Immature natural killer cell (primary cell): ENCODE measurements around the gene RFXANK. TPM values are rescaled to one million over a fixed set of nuclear protein-coding genes. Genes with fewer than 3 reads are reported as not detected.

Source experiments
- DNase-seq, 3 donors: peaks; one replicate each; pipeline ENCODE4 v3.0.0; 2022; ENCODE audit warnings: mixed read lengths in 1 of 3
- H3K27ac Mint-ChIP-seq, 6 donors: one replicate each; pipeline ENCODE4 v1.8.0; 2020; ENCODE audit warnings: mixed read lengths in 6 of 6, mild to moderate bottlenecking in 5 of 6, inconsistent platforms in 4 of 6, moderate library complexity in 3 of 6
- H3K27me3 Mint-ChIP-seq, 3 donors: one replicate each; pipeline ENCODE4 v1.8.0; 2020 to 2021; ENCODE audit warnings: low read depth in 3 of 3, mild to moderate bottlenecking in 3 of 3, mixed read lengths in 3 of 3, moderate library complexity in 3 of 3, inconsistent platforms in 1 of 3
- H3K36me3 Mint-ChIP-seq, 3 donors: one replicate each; pipeline ENCODE4 v1.8.0; 2020; ENCODE audit warnings: mixed read lengths in 3 of 3, inconsistent platforms in 2 of 3, mild to moderate bottlenecking in 2 of 3
- H3K4me1 Mint-ChIP-seq, 2 donors: one replicate each; pipeline ENCODE4 v1.8.0; 2020; ENCODE audit warnings: inconsistent platforms in 2 of 2, mild to moderate bottlenecking in 2 of 2, mixed read lengths in 2 of 2, moderate library complexity in 1 of 2
- H3K4me3 Mint-ChIP-seq, 5 donors: one replicate each; pipeline ENCODE4 v1.8.0; 2020; ENCODE audit warnings: mild to moderate bottlenecking in 5 of 5, mixed read lengths in 5 of 5, inconsistent platforms in 3 of 5, moderate library complexity in 3 of 5
- H3K9me3 Mint-ChIP-seq, 6 donors: one replicate each; pipeline ENCODE4 v1.8.0; 2020; ENCODE audit warnings: mild to moderate bottlenecking in 6 of 6, mixed read lengths in 6 of 6, inconsistent platforms in 4 of 6, moderate library complexity in 3 of 6
- polyA plus RNA-seq, 3 donors: library from polyadenylated mRNA; unstranded; fragments of 300-500 nt; fragmentation: Illumina TruSeq; gene quantifications; one replicate each; pipeline ENCODE4 v1.2.3, GENCODE V29; 2021

The RFXANK gene
- polyA plus RNA-seq, 3 donors from 2014 or later = 93.2 to 105 (median 93.4) TPM

GRCh38 chr19:19205416-19206410 lies 13.7 kb downstream of the RFXANK start:
- H3K27me3 Mint-ChIP-seq = peaks cover 8 to 12% (median 9%) of the 10 kb centered on the region in 3 donors
- no peaks in the 10 kb centered on the region for H3K9me3 Mint-ChIP-seq
- no peaks in the 10 kb centered on the region for H3K36me3 Mint-ChIP-seq
- no peak overlapping the region for H3K27ac Mint-ChIP-seq
- H3K4me1 Mint-ChIP-seq = peaks cover 32 to 39% of the 10 kb centered on the region in 2 donors
- peak overlapping the region in 1 of 5 donors; percentile 93 for H3K4me3 Mint-ChIP-seq
- DNase-seq = no peak

GRCh38 chr19:19206938-19207337 lies 14.9 kb downstream of the RFXANK start:
- H3K36me3 Mint-ChIP-seq = no peaks in the 10 kb centered on the region
- no peaks in the 10 kb centered on the region for H3K9me3 Mint-ChIP-seq
- peaks cover 8 to 12% (median 9%) of the 10 kb centered on the region in 3 donors for H3K27me3 Mint-ChIP-seq
- peak overlapping the region in 2 of 6 donors; percentile 4 to 78 for H3K27ac Mint-ChIP-seq
- H3K4me3 Mint-ChIP-seq = peak overlapping the region; percentile 16 to 71 (median 45)
- DNase-seq = no peak
- H3K4me1 Mint-ChIP-seq = peaks cover 31 to 38% of the 10 kb centered on the region in 2 donors

- H3K27ac Mint-ChIP-seq = peak overlapping the region in 3 of 6 donors; percentile 28 to 81 (median 78)
- H3K4me3 Mint-ChIP-seq = peak overlapping the region; percentile 27 to 71 (median 45)
- peaks cover 21 to 29% of the 10 kb centered on the region in 2 donors for H3K4me1 Mint-ChIP-seq
- no peaks in the 10 kb centered on the region for H3K9me3 Mint-ChIP-seq
- DNase-seq = no peak
- peaks cover 8 to 9% (median 8%) of the 10 kb centered on the region in 3 donors for H3K27me3 Mint-ChIP-seq
- H3K36me3 Mint-ChIP-seq = no peaks in the 10 kb centered on the region
Observed at GRCh38 chr19:19207637-19208572, 15.8 kb downstream of the RFXANK start.

- H3K27ac Mint-ChIP-seq = no peak overlapping the region
- peaks cover 8 to 16% (median 9%) of the 10 kb centered on the region in 3 donors for H3K27me3 Mint-ChIP-seq
- H3K4me3 Mint-ChIP-seq = no peak overlapping the region
Observed at GRCh38 chr19:19209372-19209771, 17.3 kb downstream of the RFXANK start.

GRCh38 chr19:19211499-19212420 lies 19.7 kb downstream of the RFXANK start, which contains the start of gene NCAN:
Gene NCAN (plus strand): TSS chr19:19211958. CDS start chr19:19216954, 4,996 bp downstream.
- Mint-ChIP-seq H3K9me3 (no peaks in the 10 kb centered on the region), H3K36me3 (no peaks in the 10 kb centered on the region), H3K4me1 (peaks cover 12% of the 10 kb centered on the region in 2 donors), H3K4me3 (no peak within 1 kb of the TSS), H3K27me3 (peaks cover 12 to 18% (median 14%) of the 10 kb centered on the region in 3 donors), H3K27ac (no peak within 1 kb of the TSS)
- DNase-seq = no peak

More at GRCh38 chr19:19209372-19209771, 17.3 kb downstream of the RFXANK start:
- Mint-ChIP-seq H3K9me3 (no peaks in the 10 kb centered on the region), H3K4me1 (peaks cover 15 to 19% of the 10 kb centered on the region in 2 donors), H3K36me3 (no peaks in the 10 kb centered on the region)
- no peak for DNase-seq

GRCh38 chr19:19212916-19213315 lies 20.9 kb downstream of the RFXANK start:
- Mint-ChIP-seq H3K27me3 (peaks cover 12 to 15% (median 14%) of the 10 kb centered on the region in 3 donors), H3K4me3 (no peak overlapping the region)
- DNase-seq = no peak

GRCh38 chr19:19213426-19214158 lies 21.5 kb downstream of the RFXANK start:
- Mint-ChIP-seq H3K36me3 (no peaks in the 10 kb centered on the region), H3K4me3 (no peak overlapping the region), H3K9me3 (no peaks in the 10 kb centered on the region), H3K4me1 (no peaks in the 10 kb centered on the region), H3K27me3 (peaks cover 12 to 15% (median 14%) of the 10 kb centered on the region in 3 donors), H3K27ac (no peak overlapping the region)
- no peak for DNase-seq

More at GRCh38 chr19:19212916-19213315, 20.9 kb downstream of the RFXANK start:
- Mint-ChIP-seq H3K36me3 (no peaks in the 10 kb centered on the region), H3K27ac (no peak overlapping the region), H3K9me3 (no peaks in the 10 kb centered on the region), H3K4me1 (peaks cover under 1% of the 10 kb centered on the region in 2 donors)

GRCh38 chr19:19214159-19214490 lies 22.1 kb downstream of the RFXANK start:
- H3K27me3 Mint-ChIP-seq = peaks cover 14 to 16% (median 15%) of the 10 kb centered on the region in 3 donors
- no peak overlapping the region for H3K27ac Mint-ChIP-seq

GRCh38 chr19:19214892-19215291 lies 22.8 kb downstream of the RFXANK start:
- H3K4me3 Mint-ChIP-seq = no peak overlapping the region
- DNase-seq = no peak
- no peaks in the 10 kb centered on the region for H3K4me1 Mint-ChIP-seq
- no peak overlapping the region for H3K27ac Mint-ChIP-seq
- H3K36me3 Mint-ChIP-seq = no peaks in the 10 kb centered on the region
- H3K9me3 Mint-ChIP-seq = no peaks in the 10 kb centered on the region
- H3K27me3 Mint-ChIP-seq = peaks cover 15 to 16% (median 15%) of the 10 kb centered on the region in 3 donors

More at GRCh38 chr19:19214159-19214490, 22.1 kb downstream of the RFXANK start:
- Mint-ChIP-seq H3K36me3 (no peaks in the 10 kb centered on the region), H3K9me3 (no peaks in the 10 kb centered on the region), H3K4me1 (no peaks in the 10 kb centered on the region), H3K4me3 (no peak overlapping the region)
- DNase-seq = no peak

GRCh38 chr19:19215792-19216191 lies 23.7 kb downstream of the RFXANK start:
- Mint-ChIP-seq H3K27me3 (peaks cover 15 to 16% (median 15%) of the 10 kb centered on the region in 3 donors), H3K27ac (no peak overlapping the region), H3K9me3 (no peaks in the 10 kb centered on the region), H3K4me1 (no peaks in the 10 kb centered on the region), H3K4me3 (no peak overlapping the region), H3K36me3 (no peaks in the 10 kb centered on the region)
- DNase-seq = no peak

- Mint-ChIP-seq H3K27ac (no peak overlapping the region), H3K4me1 (no peaks in the 10 kb centered on the region), H3K36me3 (no peaks in the 10 kb centered on the region), H3K27me3 (peaks cover 15 to 16% (median 15%) of the 10 kb centered on the region in 3 donors), H3K4me3 (no peak overlapping the region), H3K9me3 (no peaks in the 10 kb centered on the region)
- DNase-seq = no peak
Observed at GRCh38 chr19:19217099-19217498, 25.0 kb downstream of the RFXANK start.

GRCh38 chr19:19218911-19219310 lies 26.9 kb downstream of the RFXANK start:
- Mint-ChIP-seq H3K27me3 (peaks cover 6 to 16% (median 11%) of the 10 kb centered on the region in 3 donors), H3K4me3 (no peak overlapping the region), H3K9me3 (no peaks in the 10 kb centered on the region), H3K36me3 (no peaks in the 10 kb centered on the region), H3K27ac (no peak overlapping the region), H3K4me1 (no peaks in the 10 kb centered on the region)
- DNase-seq = no peak
